HEK293 (cell line): ENCODE results near the gene RPL36A.
A peak's percentile ranks its signal among the peaks of the same experiment; 100 is the strongest.

Experiments used
- BCL11A ChIP-seq: fragments of 450-650 bp; formaldehyde crosslinking; IDR thresholded peaks from 2 replicates; pipeline ENCODE4 v1.5.1; 2016; ENCODE audit warnings: low read depth, missing biosample characterization, missing genetic modification characterization
- GLIS2 ChIP-seq: fragments of 450-650 bp; formaldehyde crosslinking; IDR thresholded peaks from 2 replicates; pipeline ENCODE4 v1.5.1; 2016; ENCODE audit warnings: missing biosample characterization, missing genetic modification characterization
- IKZF3 ChIP-seq: fragments of 450-650 bp; IDR thresholded peaks from 2 replicates; pipeline ENCODE4 v1.5.0; 2018; ENCODE audit warnings: missing biosample characterization, mild to moderate bottlenecking, missing genetic modification characterization, moderate library complexity
- KLF16 ChIP-seq: fragments of 450-650 bp; formaldehyde crosslinking; IDR thresholded peaks from 2 replicates; pipeline ENCODE4 v1.5.1; 2017; ENCODE audit warnings: missing biosample characterization, missing genetic modification characterization
- KLF9 ChIP-seq: fragments of 450-650 bp; formaldehyde crosslinking; IDR thresholded peaks from 2 replicates; pipeline ENCODE4 v1.5.1; 2016; ENCODE audit warnings: missing biosample characterization, missing genetic modification characterization, low read depth
- OVOL3 ChIP-seq: fragments of 450-650 bp; formaldehyde crosslinking; IDR thresholded peaks from 2 replicates; pipeline ENCODE4 v1.5.1; 2016; ENCODE audit warnings: missing biosample characterization, missing genetic modification characterization
- PRDM1 ChIP-seq: fragments of 450-650 bp; formaldehyde crosslinking; IDR thresholded peaks from 2 replicates; pipeline ENCODE4; 2016; ENCODE audit warnings: missing biosample characterization, missing genetic modification characterization
- SP3 ChIP-seq: fragments of 450-650 bp; formaldehyde crosslinking; IDR thresholded peaks from 2 replicates; pipeline ENCODE4 v1.5.1; 2016; ENCODE audit warnings: missing biosample characterization, missing genetic modification characterization
- YY1 ChIP-seq: fragments of 450-650 bp; formaldehyde crosslinking; IDR thresholded peaks from 2 replicates; pipeline ENCODE4 v1.5.1; 2018; ENCODE audit warnings: missing biosample characterization, missing genetic modification characterization
- ZBTB20 ChIP-seq: fragments of 450-650 bp; formaldehyde crosslinking; IDR thresholded peaks from 2 replicates; pipeline ENCODE4 v1.5.1; 2016; ENCODE audit warnings: missing biosample characterization, missing genetic modification characterization
- ZFP41 ChIP-seq: fragments of 450-650 bp; formaldehyde crosslinking; IDR thresholded peaks from 2 replicates; pipeline ENCODE4 v1.5.1; 2016; ENCODE audit warnings: missing biosample characterization, missing genetic modification characterization, borderline replicate concordance
- ZIC2 ChIP-seq: fragments of 450-650 bp; formaldehyde crosslinking; IDR thresholded peaks from 2 replicates; pipeline ENCODE4 v1.5.1; 2016; ENCODE audit warnings: missing biosample characterization, missing genetic modification characterization
- ZNF202 ChIP-seq: fragments of 450-650 bp; formaldehyde crosslinking; IDR thresholded peaks from 2 replicates; pipeline ENCODE4 v1.5.1; 2016; ENCODE audit warnings: missing biosample characterization, missing genetic modification characterization, borderline replicate concordance
- ZNF391 ChIP-seq: fragments of 450-650 bp; formaldehyde crosslinking; IDR thresholded peaks from 2 replicates; pipeline ENCODE4 v1.5.1; 2016; ENCODE audit warnings: low read depth, missing biosample characterization, missing genetic modification characterization, borderline replicate concordance
- ZNF404 ChIP-seq: fragments of 450-650 bp; formaldehyde crosslinking; IDR thresholded peaks from 2 replicates; pipeline ENCODE4 v1.5.1; 2017; ENCODE audit warnings: missing biosample characterization, missing genetic modification characterization
- ZNF423 ChIP-seq: fragments of 450-650 bp; formaldehyde crosslinking; IDR thresholded peaks from 2 replicates; pipeline ENCODE4 v1.5.1; 2016; ENCODE audit warnings: missing biosample characterization, missing genetic modification characterization
- ZNF426 ChIP-seq: fragments of 450-650 bp; formaldehyde crosslinking; IDR thresholded peaks from 2 replicates; pipeline ENCODE4 v1.5.1; 2017; ENCODE audit warnings: missing biosample characterization, missing genetic modification characterization, mild to moderate bottlenecking, inconsistent platforms, moderate library complexity
- ZNF501 ChIP-seq: fragments of 450-650 bp; formaldehyde crosslinking; IDR thresholded peaks from 2 replicates; pipeline ENCODE4 v1.5.1; 2016; ENCODE audit warnings: missing biosample characterization, missing genetic modification characterization
- ZNF544 ChIP-seq: fragments of 450-650 bp; formaldehyde crosslinking; IDR thresholded peaks from 2 replicates; pipeline ENCODE4 v1.5.0; 2017; ENCODE audit warnings: missing biosample characterization, missing genetic modification characterization
- ZNF626 ChIP-seq: fragments of 450-650 bp; sonication (Bioruptor Pico); formaldehyde crosslinking; IDR thresholded peaks from 2 replicates; pipeline ENCODE4 v1.5.1; 2018; ENCODE audit warnings: missing biosample characterization, missing genetic modification characterization, inconsistent platforms
- ZNF76 ChIP-seq: fragments of 450-650 bp; formaldehyde crosslinking; IDR thresholded peaks from 2 replicates; pipeline ENCODE4; 2016; ENCODE audit warnings: low read depth, missing biosample characterization, missing genetic modification characterization, borderline replicate concordance
- ZNF776 ChIP-seq: fragments of 450-650 bp; formaldehyde crosslinking; IDR thresholded peaks from 2 replicates; pipeline ENCODE4 v1.5.0; 2017; ENCODE audit warnings: missing biosample characterization, missing genetic modification characterization, borderline replicate concordance
- ZSCAN16 ChIP-seq: fragments of 450-650 bp; formaldehyde crosslinking; IDR thresholded peaks from 2 replicates; pipeline ENCODE4 v1.5.1; 2016; ENCODE audit warnings: missing biosample characterization, missing genetic modification characterization
- ZXDB ChIP-seq: fragments of 450-650 bp; formaldehyde crosslinking; IDR thresholded peaks from 2 replicates; pipeline ENCODE4 v1.5.1; 2016; ENCODE audit warnings: missing biosample characterization, missing genetic modification characterization
- TF ChIP-seq, protein P1 (sequence below): fragments of 450-650 bp; formaldehyde crosslinking; IDR thresholded peaks from 2 replicates; pipeline ENCODE4 v1.5.1; 2016; ENCODE audit warnings: missing biosample characterization, missing genetic modification characterization
- TF ChIP-seq, protein P2 (sequence below): fragments of 450-650 bp; formaldehyde crosslinking; IDR thresholded peaks from 2 replicates; pipeline ENCODE4 v1.5.1; 2016; ENCODE audit warnings: missing biosample characterization, missing genetic modification characterization
- TF ChIP-seq, protein P3 (sequence below): fragments of 450-650 bp; formaldehyde crosslinking; IDR thresholded peaks from 2 replicates; pipeline ENCODE4 v1.5.1; 2016; ENCODE audit warnings: missing biosample characterization, missing genetic modification characterization
- TF ChIP-seq, protein P4 (sequence below): fragments of 450-650 bp; formaldehyde crosslinking; IDR thresholded peaks from 2 replicates; pipeline ENCODE4 v1.5.1; 2016; ENCODE audit warnings: missing biosample characterization, missing genetic modification characterization
- TF ChIP-seq, protein P5 (sequence below): fragments of 450-650 bp; formaldehyde crosslinking; optimal IDR thresholded peaks from 2 replicates; pipeline ENCODE3; 2016; ENCODE audit warnings: missing biosample characterization, mild to moderate bottlenecking, missing genetic modification characterization
- TF ChIP-seq, protein P6 (sequence below): fragments of 450-650 bp; formaldehyde crosslinking; IDR thresholded peaks from 2 replicates; pipeline ENCODE4 v1.5.1; 2016; ENCODE audit warnings: missing biosample characterization, missing genetic modification characterization

RPL36A gene

DNA sequence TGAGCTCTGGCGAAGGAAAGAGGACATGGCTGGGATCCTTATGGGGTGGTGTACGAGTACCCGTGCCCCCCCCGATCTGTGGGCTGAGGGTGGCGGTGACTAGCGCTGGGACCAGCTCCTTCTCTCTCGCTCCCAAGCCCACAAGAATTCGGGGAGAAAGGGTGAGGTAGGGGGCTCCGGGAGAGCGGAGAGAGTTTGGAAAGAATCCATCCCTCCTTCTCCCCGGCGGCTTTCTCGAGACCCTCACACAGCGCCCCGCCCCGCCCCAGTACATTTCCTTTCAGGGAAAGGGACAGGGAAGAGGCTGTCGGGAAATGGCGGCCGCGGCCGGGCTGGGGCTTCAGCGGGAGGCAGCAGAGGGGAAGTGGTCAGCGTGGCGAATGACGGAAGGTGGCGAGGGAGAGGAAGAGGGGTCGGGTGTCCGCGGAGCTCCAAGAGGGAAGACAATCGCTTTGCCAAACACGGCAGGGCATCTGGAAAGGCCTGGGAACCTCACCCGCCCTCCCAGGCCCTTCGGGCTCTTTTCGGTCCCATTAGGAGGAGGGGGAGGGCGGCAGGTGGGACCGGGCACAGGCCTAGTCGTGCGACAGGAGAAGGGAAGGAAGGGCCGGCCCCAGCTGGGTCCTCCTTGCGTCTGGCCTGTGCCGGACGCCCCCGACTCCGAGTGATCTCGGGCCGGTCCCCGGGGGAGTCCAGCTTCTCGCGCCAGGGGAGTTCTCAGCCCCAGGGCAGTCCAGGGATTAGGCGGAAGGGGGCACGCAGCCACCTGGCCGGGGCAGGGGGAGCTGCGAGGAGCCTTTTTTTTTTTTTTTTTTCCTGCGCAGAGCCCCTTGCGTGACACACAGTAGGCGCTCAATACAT is 27.4 kb downstream of the RPL36A start (continued):
- TF ChIP-seq, protein P1, sequence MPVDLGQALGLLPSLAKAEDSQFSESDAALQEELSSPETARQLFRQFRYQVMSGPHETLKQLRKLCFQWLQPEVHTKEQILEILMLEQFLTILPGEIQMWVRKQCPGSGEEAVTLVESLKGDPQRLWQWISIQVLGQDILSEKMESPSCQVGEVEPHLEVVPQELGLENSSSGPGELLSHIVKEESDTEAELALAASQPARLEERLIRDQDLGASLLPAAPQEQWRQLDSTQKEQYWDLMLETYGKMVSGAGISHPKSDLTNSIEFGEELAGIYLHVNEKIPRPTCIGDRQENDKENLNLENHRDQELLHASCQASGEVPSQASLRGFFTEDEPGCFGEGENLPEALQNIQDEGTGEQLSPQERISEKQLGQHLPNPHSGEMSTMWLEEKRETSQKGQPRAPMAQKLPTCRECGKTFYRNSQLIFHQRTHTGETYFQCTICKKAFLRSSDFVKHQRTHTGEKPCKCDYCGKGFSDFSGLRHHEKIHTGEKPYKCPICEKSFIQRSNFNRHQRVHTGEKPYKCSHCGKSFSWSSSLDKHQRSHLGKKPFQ (tag by site-specific recombination) = no peak
- TF ChIP-seq, protein P2, sequence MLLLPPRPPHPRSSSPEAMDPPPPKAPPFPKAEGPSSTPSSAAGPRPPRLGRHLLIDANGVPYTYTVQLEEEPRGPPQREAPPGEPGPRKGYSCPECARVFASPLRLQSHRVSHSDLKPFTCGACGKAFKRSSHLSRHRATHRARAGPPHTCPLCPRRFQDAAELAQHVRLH (tag by site-specific recombination) = peak; percentile 63; the same call in 1 of the 2 replicates
- TF ChIP-seq ZFP41 (tag by site-specific recombination) (no peak), ZNF426 (tag by site-specific recombination) (no peak), PRDM1 (peak; percentile 80), GLIS2 (tag by site-specific recombination) (0 out of 2 replicates have a peak, but pooled peaks have one; percentile 31), ZXDB (tag by site-specific recombination) (peak; percentile 84), ZNF404 (no peak), ZBTB20 (tag by site-specific recombination) (peak; percentile 56; the same call in 1 of the 2 replicates), ZNF501 (tag by site-specific recombination) (no peak), ZNF391 (tag by site-specific recombination) (no peak), ZNF776 (tag by site-specific recombination) (no peak), OVOL3 (tag by site-specific recombination) (0 out of 2 replicates have a peak, but pooled peaks have one; percentile 31), ZNF76 (tag by site-specific recombination) (peak; percentile 93), SP3 (peak; percentile 61), ZNF202 (tag by site-specific recombination) (no peak), KLF16 (tag by site-specific recombination) (0 out of 2 replicates have a peak, but pooled peaks have one; percentile 34), ZNF544 (tag by site-specific recombination) (no peak), ZIC2 (tag by site-specific recombination) (peak; percentile 55), ZNF626 (no peak), ZSCAN16 (tag by site-specific recombination) (no peak), IKZF3 (tag by site-specific recombination) (peak; percentile 55), YY1 (tag by site-specific recombination) (peak; percentile 85), BCL11A (tag by site-specific recombination) (0 out of 2 replicates have a peak, but pooled peaks have one; percentile 15), KLF9 (tag by site-specific recombination) (0 out of 2 replicates have a peak, but pooled peaks have one; percentile 24), ZNF423 (tag by site-specific recombination) (peak; percentile 27; the same call in 1 of the 2 replicates)
- TF ChIP-seq, protein P3, sequence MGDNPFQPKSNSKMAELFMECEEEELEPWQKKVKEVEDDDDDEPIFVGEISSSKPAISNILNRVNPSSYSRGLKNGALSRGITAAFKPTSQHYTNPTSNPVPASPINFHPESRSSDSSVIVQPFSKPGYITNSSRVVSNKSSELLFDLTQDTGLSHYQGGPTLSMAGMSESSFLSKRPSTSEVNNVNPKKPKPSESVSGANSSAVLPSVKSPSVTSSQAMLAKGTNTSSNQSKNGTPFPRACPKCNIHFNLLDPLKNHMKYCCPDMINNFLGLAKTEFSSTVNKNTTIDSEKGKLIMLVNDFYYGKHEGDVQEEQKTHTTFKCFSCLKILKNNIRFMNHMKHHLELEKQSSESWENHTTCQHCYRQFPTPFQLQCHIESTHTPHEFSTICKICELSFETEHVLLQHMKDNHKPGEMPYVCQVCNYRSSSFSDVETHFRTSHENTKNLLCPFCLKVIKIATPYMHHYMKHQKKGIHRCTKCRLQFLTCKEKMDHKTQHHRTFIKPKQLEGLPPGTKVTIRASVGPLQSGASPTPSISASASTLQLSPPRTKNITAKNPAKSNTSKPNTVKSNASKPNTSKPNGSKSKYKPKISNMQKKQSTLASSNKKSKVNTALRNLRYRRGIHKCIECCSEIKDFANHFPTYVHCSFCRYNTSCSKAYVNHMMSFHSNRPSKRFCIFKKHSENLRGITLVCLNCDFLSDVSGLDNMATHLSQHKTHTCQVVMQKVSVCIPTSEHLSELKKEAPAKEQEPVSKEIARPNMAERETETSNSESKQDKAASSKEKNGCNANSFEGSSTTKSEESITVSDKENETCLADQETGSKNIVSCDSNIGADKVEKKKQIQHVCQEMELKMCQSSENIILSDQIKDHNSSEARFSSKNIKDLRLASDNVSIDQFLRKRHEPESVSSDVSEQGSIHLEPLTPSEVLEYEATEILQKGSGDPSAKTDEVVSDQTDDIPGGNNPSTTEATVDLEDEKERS (tag by site-specific recombination) = no peak
- TF ChIP-seq, protein P4, sequence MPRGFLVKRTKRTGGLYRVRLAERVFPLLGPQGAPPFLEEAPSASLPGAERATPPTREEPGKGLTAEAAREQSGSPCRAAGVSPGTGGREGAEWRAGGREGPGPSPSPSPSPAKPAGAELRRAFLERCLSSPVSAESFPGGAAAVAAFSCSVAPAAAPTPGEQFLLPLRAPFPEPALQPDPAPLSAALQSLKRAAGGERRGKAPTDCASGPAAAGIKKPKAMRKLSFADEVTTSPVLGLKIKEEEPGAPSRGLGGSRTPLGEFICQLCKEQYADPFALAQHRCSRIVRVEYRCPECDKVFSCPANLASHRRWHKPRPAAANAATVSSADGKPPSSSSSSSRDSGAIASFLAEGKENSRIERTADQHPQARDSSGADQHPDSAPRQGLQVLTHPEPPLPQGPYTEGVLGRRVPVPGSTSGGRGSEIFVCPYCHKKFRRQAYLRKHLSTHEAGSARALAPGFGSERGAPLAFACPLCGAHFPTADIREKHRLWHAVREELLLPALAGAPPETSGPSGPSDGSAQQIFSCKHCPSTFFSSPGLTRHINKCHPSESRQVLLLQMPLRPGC = peak; percentile 9; the same call in 1 of the 2 replicates
- TF ChIP-seq, protein P5, sequence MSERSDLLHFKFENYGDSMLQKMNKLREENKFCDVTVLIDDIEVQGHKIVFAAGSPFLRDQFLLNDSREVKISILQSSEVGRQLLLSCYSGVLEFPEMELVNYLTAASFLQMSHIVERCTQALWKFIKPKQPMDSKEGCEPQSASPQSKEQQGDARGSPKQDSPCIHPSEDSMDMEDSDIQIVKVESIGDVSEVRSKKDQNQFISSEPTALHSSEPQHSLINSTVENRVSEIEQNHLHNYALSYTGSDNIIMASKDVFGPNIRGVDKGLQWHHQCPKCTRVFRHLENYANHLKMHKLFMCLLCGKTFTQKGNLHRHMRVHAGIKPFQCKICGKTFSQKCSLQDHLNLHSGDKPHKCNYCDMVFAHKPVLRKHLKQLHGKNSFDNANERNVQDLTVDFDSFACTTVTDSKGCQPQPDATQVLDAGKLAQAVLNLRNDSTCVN (tag by site-specific recombination) = peak; percentile 33
- TF ChIP-seq, protein P6, sequence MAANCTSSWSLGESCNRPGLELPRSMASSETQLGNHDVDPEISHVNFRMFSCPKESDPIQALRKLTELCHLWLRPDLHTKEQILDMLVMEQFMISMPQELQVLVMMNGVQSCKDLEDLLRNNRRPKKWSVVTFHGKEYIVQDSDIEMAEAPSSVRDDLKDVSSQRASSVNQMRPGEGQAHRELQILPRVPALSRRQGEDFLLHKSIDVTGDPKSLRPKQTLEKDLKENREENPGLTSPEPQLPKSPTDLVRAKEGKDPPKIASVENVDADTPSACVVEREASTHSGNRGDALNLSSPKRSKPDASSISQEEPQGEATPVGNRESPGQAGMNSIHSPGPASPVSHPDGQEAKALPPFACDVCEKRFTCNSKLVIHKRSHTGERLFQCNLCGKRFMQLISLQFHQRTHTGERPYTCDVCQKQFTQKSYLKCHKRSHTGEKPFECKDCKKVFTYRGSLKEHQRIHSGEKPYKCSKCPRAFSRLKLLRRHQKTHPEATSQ (tag by site-specific recombination) = peak; percentile 34; the same call in 1 of the 2 replicates
